ENCODE measurements around the gene SPATA46. TPM values are rescaled to one million over a fixed set of nuclear protein-coding genes. Genes with fewer than 3 reads are reported as not detected.
"Not testable (repeated sequence)": the region's sequence is repeated elsewhere in the genome, so short reads cannot be mapped to it uniquely, and the experiment has no call there.

Gene SPATA46
- total RNA-seq, 1 experiment from 2014 or later = not detected

GRCh38 chr1:162418584-162418983 is 41.9 kb upstream of the SPATA46 start:
- H3K27ac ChIP-seq (ENCODE audit: low read depth, low read length); CTCF ChIA-PET; H3K79me2 ChIP-seq (ENCODE audit: insufficient read depth, low read length); intact Hi-C loops (cut with micrococcal nuclease); BruUV-seq (replicated peaks); H3K9me3 ChIP-seq (ENCODE audit: control insufficient read depth in 1 of 2, insufficient read depth in 1 of 2, low read depth in 1 of 2, low read length in 2 of 2); POLR2A ChIA-PET; H3K27me3 ChIP-seq (ENCODE audit: insufficient read depth, low read length); H3K36me3 ChIP-seq (ENCODE audit: control insufficient read depth in 1 of 2, insufficient read depth in 2 of 2, low read length in 2 of 2); H4K20me1 ChIP-seq (ENCODE audit: insufficient read depth); RAD21 ChIA-PET (ENCODE audit: low non-redundant PET in 1 of 2, low total read pairs in 2 of 2, uncharacterized antibody in 2 of 2, unreplicated experiment in 2 of 2); H3K4me3 ChIP-seq (replicated peaks in 1 of 2; ENCODE audit: low read depth in 1 of 2, low read length in 2 of 2); DNase-seq (ENCODE audit: low read depth, low spot score); H3K9me2 ChIP-seq (ENCODE audit: insufficient read depth); H3K9ac ChIP-seq (ENCODE audit: low read length): not testable (repeated sequence)
- Histone ChIP-seq H2AFZ (ENCODE audit: low read depth, low read length, poor library complexity, severe bottlenecking) (peak overlapping the region; percentile 89), H3K4me1 (ENCODE audit: control insufficient read depth in 1 of 2, insufficient read depth in 2 of 2, low read length in 2 of 2) (peaks cover 28 to 36% of the 10 kb centered on the region in 2 experiments; a peak in 3 of 4 replicates), H3K4me2 (ENCODE audit: low read length) (peak overlapping the region; percentile 51)
- peak; percentile 67 for ATAC-seq
- peak; percentile 60; the same call in 1 of the 2 replicates for TF ChIP-seq CBX3 (IDR thresholded peaks at IDR 0.05; ENCODE audit: low read depth)
- peak; percentile 47 for TF ChIP-seq FOSL1 (IDR thresholded peaks at IDR 0.05; ENCODE audit: low read depth)

GRCh38 chr1:162417650-162418049 is 41.0 kb upstream of the SPATA46 start:
- H3K9me3 ChIP-seq (ENCODE audit: control insufficient read depth in 1 of 2, insufficient read depth in 1 of 2, low read depth in 1 of 2, low read length in 2 of 2) = no peaks in the 10 kb centered on the region
- no peak for DNase-seq (ENCODE audit: low read depth, low spot score)
- no peak overlapping the region for H2AFZ ChIP-seq (ENCODE audit: low read depth, low read length, poor library complexity, severe bottlenecking)
- intact Hi-C loops (cut with micrococcal nuclease) = no loop called here
- ChIA-PET CTCF (no interaction called here), RAD21 (ENCODE audit: low non-redundant PET in 1 of 2, low total read pairs in 2 of 2, uncharacterized antibody in 2 of 2, unreplicated experiment in 2 of 2) (no interaction called here), POLR2A (no interaction called here)
- no peak overlapping the region for H3K4me2 ChIP-seq (ENCODE audit: low read length)
- H3K79me2 ChIP-seq (ENCODE audit: insufficient read depth, low read length) = no peaks in the 10 kb centered on the region
- H3K27me3 ChIP-seq (ENCODE audit: insufficient read depth, low read length) = no peaks in the 10 kb centered on the region
- H3K36me3 ChIP-seq (ENCODE audit: control insufficient read depth in 1 of 2, insufficient read depth in 2 of 2, low read length in 2 of 2) = no peaks in the 10 kb centered on the region
- no peak overlapping the region for H3K4me3 ChIP-seq (replicated peaks in 1 of 2; ENCODE audit: low read depth in 1 of 2, low read length in 2 of 2)
- ATAC-seq = no peak
- H3K9ac ChIP-seq (ENCODE audit: low read length) = no peak overlapping the region
- H3K4me1 ChIP-seq (ENCODE audit: control insufficient read depth in 1 of 2, insufficient read depth in 2 of 2, low read length in 2 of 2) = peaks cover 28 to 36% of the 10 kb centered on the region in 2 experiments; a peak in 3 of 4 replicates
- TF ChIP-seq SRF (IDR thresholded peaks at IDR 0.05; ENCODE audit: low read depth) = no peak
- no peak for TF ChIP-seq EZH2phosphoT487 (IDR thresholded peaks at IDR 0.05; ENCODE audit: borderline replicate concordance)
- TF ChIP-seq RAD21 (IDR thresholded peaks at IDR 0.05; ENCODE audit: low read depth) = no peak
- no peak for TF ChIP-seq SIN3A (IDR thresholded peaks at IDR 0.05; ENCODE audit: low read depth)
- no peak for TF ChIP-seq ZFX (IDR thresholded peaks at IDR 0.05)
- TF ChIP-seq EGR1 (IDR thresholded peaks at IDR 0.05; ENCODE audit: low read depth) = no peak
- no peak for TF ChIP-seq EZH2 (IDR thresholded peaks at IDR 0.05)
- TF ChIP-seq TCF7L2 (IDR thresholded peaks at IDR 0.05; ENCODE audit: borderline replicate concordance, extremely low read depth, insufficient read depth, insufficient read length) = no peak
- TF ChIP-seq POLR2AphosphoS5 (IDR thresholded peaks at IDR 0.05; ENCODE audit: low read depth, low read length) = no peak
- no peak for TF ChIP-seq ZNF274 (IDR thresholded peaks at IDR 0.05; ENCODE audit: low read depth, low read length)
- TF ChIP-seq POLR2A (IDR thresholded peaks at IDR 0.05; ENCODE audit: borderline replicate concordance, extremely low read depth, insufficient read depth, insufficient read length) = no peak
- TF ChIP-seq FOSL1 (IDR thresholded peaks at IDR 0.05; ENCODE audit: low read depth) = no peak
- no peak for TF ChIP-seq MAX (IDR thresholded peaks at IDR 0.05)
- TF ChIP-seq YY1 (IDR thresholded peaks at IDR 0.05; ENCODE audit: extremely low read depth, insufficient replicate concordance, low read depth, low read length) = no peak
- no peak for TF ChIP-seq JUND (IDR thresholded peaks at IDR 0.05)
- no peak for TF ChIP-seq REST (IDR thresholded peaks at IDR 0.05; ENCODE audit: low read depth)
- no peak for TF ChIP-seq ELF1 (IDR thresholded peaks at IDR 0.05; ENCODE audit: borderline replicate concordance, low read depth)
- TF ChIP-seq CEBPB (IDR thresholded peaks at IDR 0.05; ENCODE audit: low read depth) = no peak
- TF ChIP-seq CBX3 (IDR thresholded peaks at IDR 0.05; ENCODE audit: low read depth) = no peak
- H3K27ac ChIP-seq (ENCODE audit: low read depth, low read length) = no peak overlapping the region
- BruUV-seq (replicated peaks) = no TSS peak
- no peaks in the 10 kb centered on the region for H4K20me1 ChIP-seq (ENCODE audit: insufficient read depth)
- H3K9me2 ChIP-seq (ENCODE audit: insufficient read depth) = no peaks in the 10 kb centered on the region

Data from HCT116 (cell line).